ENCODE data around the gene MAML2.

The MAML2 gene

GRCh38 chr11:96338910-96339705 is 3.9 kb downstream of the MAML2 start:
- DNase-seq, result no peak

GRCh38 chr11:96337541-96338431 is 5.2 kb downstream of the MAML2 start:
- DNase-seq, result no peak

DNA sequence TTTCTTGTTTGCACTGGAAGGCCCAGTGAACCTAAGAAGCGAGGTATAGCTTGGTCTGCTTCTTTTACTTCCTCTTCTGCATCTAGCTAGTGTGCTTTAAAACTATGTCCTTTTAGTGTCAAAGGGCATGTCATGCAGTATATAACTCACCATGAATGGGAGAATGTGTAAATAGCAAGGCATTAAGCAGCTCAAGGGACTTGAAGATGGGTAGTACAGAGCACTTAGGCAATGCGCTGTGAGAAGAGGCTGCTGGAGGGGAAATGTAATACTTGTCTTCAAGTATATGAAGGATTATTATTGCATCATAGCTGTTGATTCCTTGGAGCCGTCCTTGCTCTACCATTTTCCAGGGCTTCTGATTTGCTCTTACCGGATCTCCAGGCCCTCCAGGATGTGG is 7.6 kb downstream of the MAML2 start:
- DNase-seq, result no peak

DNA sequence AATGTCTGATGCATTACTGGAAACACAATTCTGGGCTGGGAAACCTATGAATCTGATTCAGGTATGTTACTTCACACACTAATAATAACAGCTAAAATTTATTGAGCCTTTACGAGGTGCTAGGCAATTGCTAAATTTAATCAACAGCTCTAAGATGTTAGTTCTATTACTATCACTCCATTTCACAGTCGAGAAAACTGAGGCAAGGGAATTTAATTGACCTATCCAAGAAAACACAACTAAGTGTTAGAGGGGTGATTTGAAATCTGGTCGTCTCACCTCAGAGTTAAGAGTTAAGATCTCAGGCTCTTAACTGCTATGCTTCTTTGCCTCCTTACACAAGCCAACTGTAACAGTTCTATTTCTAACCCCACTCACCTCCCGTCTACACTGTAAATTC is 8.8 kb downstream of the MAML2 start:
- DNase-seq, result no peak

DNA sequence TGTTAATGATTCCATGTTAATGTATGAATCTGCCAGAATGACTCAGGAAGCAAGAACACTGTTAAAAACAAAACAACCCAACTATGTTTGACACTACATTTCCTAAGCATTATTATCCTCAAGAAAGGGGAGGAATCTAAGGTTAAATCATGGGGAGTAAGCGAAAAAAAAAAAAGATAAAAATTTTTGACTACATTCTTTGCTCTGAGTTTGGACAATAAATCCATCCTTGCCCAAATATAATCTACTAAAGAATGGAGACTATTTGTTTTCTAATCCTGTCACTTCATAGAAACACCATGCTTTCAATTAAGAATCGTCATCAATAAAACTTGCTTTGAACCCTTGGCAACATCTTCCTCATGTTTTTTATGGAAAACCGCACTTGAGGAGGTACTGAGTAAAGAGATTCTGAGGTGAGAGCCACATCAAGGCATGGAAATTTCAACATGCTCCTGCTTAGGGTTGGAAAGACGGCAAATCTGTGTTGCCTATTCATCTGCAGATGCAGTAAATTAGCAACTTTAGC is 9.7 kb downstream of the MAML2 start:
- no peak for DNase-seq

GRCh38 chr11:96332126-96332771 is 10.7 kb downstream of the MAML2 start:
- DNase-seq, result no peak

DNA sequence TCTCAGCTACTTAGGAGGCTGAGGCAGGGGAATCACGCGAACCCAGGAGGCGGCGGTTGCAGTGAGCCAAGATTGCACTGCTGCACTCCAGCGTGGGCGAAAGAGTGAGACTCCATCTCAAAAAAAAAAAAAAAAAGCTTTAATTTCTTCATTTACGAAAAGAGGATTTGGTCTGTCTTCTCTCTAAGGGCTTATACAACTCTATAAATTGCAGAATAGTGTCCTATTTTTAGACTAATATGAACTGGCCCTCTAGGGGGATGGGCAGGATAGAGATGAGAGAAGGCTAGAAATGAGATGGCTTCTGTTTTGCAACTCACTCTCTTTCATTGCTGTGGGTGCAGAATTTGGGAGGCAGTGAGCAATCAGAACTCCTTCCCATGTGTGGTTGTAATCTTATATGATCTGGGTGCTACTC is 11.3 kb downstream of the MAML2 start:
- no peak for DNase-seq

DNA sequence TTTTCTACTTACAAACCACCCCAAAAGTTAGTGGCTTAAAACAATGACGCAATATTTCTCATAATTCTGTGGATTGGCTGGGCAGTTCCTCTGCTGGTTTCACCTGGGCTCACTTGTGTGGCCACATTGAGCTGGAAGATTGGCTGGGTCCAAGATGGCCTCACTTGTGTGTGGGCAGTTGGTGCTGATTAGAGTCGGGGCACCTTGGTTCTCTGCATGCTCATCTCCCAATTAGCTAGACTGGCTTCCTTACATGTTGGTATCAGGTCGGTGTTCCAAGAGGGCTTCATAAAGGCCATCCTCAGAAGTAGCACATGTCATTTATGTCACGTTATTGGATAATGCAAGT is 12.5 kb downstream of the MAML2 start:
- DNase-seq, result no peak

GRCh38 chr11:96329855-96330510 is 13.0 kb downstream of the MAML2 start:
- DNase-seq, result no peak

DNA sequence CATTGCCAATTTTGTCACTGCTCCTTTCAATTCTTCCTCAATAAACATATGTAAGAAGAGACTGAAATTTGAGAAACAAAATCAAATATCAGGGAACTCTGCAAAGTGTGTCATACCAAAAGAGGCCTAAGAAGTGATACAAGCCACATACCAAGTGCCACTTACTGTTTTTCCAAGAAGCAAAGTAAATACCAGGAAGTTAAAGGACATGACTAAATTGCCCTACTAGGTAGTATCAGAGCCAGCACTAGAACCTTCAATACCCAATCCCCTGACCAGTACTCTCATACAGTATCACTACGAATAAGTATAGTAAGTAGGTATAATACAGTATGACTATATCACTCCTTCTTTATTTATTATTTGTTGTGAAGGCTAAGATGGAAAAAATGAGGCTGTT is 13.6 kb downstream of the MAML2 start:
- no peak for DNase-seq

GRCh38 chr11:96328395-96329010 is 14.5 kb downstream of the MAML2 start:
- DNase-seq, result no peak

- no peak for DNase-seq
These were observed 16.0 kb downstream of the MAML2 start for GRCh38 chr11:96326959-96327358.

DNA sequence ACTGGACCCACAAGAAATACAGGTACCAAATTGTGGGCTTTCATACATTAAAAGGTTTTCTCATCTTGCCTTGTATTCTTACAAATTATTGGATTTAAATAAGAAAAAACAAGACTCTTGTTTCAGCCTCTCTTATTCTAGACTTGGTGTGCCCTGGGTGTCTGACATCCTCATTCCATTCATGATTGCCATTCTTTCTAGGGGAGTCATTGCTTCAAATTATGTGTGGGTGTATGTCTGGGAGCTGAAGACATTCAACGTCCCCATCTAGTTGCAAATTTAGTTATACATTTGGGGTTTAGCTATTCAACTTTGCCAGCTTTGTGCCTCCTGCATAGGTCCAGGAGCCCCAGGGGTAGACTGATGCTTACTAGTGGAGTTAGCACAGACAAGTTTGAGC is 18.1 kb downstream of the MAML2 start:
- DNase-seq, result no peak

- no peak for DNase-seq
These were observed 19.4 kb downstream of the MAML2 start for GRCh38 chr11:96323642-96323985.

- no peak for DNase-seq
These were observed 20.0 kb downstream of the MAML2 start for GRCh38 chr11:96322775-96323641.

- no peak for DNase-seq
These were observed 21.9 kb downstream of the MAML2 start for GRCh38 chr11:96321091-96321490.

DNA sequence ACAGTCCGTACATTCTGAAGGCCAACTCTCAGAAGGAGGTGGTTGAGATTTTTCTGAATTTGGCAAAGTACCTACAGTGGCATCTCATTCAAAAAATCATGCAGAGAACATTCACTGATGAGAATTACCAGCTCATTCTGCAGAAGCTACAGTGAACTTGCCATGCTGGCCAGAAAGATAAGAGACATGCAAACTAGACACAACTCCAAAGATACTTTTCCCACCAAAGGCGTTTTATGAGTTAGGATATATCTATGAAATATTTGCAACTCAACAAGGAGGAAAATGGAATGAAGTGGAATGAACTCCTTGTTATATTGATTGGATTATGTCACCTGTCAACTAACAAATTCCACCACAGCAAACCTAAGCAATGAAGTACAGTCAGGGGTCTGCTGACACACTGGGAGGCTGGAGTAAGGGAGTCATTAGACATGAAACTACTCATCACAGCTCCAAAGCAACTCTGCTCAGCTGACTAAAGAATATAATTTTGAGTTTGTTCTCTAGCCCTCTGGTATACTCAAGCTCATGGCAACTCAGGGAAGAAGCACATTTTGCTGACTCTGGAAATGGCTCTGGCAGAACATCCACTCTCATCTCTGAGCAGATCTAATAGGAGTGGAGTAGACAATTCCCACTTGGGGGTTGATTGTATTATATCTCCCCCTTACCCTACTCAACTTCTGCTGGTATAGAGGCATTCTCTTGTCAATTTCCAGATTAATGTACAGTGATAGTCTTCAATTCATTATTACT is 22.9 kb downstream of the MAML2 start:
- no peak for DNase-seq

DNA sequence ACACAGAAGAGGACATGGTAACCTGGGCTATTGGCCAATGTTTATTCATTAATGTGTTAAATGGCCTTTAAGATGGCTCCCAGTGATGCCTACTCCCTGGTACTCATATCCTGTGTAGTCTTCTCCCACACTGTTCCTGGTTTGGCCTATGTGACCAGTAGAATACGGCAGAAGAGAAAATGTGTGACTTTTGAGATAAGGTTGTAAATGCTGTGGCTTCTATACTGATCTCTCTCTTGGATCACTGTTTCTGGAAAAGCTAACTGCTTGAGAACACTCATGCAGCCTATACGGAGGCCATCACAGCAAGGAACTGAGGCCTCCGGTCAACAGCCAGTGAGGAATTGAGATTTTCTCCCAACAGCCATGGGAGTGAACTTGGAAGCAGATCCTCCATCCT is 24.1 kb downstream of the MAML2 start:
- no peak for DNase-seq

- DNase-seq, result no peak
These were observed 24.6 kb downstream of the MAML2 start for GRCh38 chr11:96318399-96318798.

GRCh38 chr11:96317985-96318384 is 25.0 kb downstream of the MAML2 start:
- no peak for DNase-seq

DNA sequence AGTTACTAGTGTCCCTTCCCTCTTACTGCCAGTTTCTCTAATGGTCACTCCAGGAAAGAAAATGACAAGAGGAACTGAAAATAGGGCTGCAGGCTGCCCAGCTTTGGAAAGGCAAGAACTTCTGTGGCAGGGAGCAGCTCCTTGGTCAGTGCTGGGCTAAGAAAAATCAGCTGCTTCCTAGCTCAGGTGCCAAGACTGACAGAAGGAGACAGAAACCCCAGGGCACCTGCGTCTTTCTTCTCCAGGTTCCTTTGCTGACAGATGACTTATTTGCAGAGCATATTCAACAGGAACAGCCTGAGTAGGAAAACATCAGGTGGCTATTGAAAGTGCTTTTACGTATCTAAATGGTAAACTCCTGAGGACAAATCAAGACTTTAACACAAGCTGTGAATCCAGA is 25.4 kb downstream of the MAML2 start:
- no peak for DNase-seq
